Measurements from ENCODE around the gene CLCNKB. TPM values are rescaled to one million over a fixed set of nuclear protein-coding genes. Genes with fewer than 3 reads are reported as not detected.

The CLCNKB gene
- total and polyA plus RNA-seq, 2 of the 4 experiments (the other 2 are of a cell fraction) = 0.09 TPM; not detected in 1

GRCh38 chr1:16067127-16067768 is 23.7 kb downstream of the CLCNKB start:
- H4K5ac ChIP-seq (ENCODE audit: low read depth, low read length) = no peak overlapping the region
- H3K9me3 ChIP-seq (ENCODE audit: control insufficient read depth, insufficient read depth, low read length) = no peaks in the 10 kb centered on the region
- H2AK5ac ChIP-seq (ENCODE audit: low read depth, low read length) = no peak overlapping the region
- H2BK5ac ChIP-seq (ENCODE audit: low read depth, low read length, poor library complexity, severe bottlenecking) = no peak overlapping the region
- H2AK9ac ChIP-seq (replicated peaks; ENCODE audit: low read depth, low read length, poor library complexity) = peak overlapping the region; percentile 28
- H3K79me1 ChIP-seq (ENCODE audit: low read depth in 1 of 2, low read length in 2 of 2) = no peaks in the 10 kb centered on the region
- no peaks in the 10 kb centered on the region for H3K9me1 ChIP-seq (ENCODE audit: insufficient read depth, low read length)
- H3K27me3 ChIP-seq (ENCODE audit: control insufficient read depth, insufficient read depth, low read length) = peaks cover 35% of the 10 kb centered on the region
- no TSS peak for BruUV-seq (replicated peaks)
- no peak overlapping the region for H3K18ac ChIP-seq (ENCODE audit: low read depth, low read length)
- no peak overlapping the region for H4K8ac ChIP-seq (ENCODE audit: low read depth in 2 of 2, low read length in 2 of 2)
- ChIA-PET CTCF (interaction anchor here (1.1 kb wide), 1 partner anchor 16 kb away, joined by 3 read pairs; no protein-coding TSS in a partner anchor), POLR2A (ENCODE audit: unreplicated experiment) (no interaction called here)
- dilution Hi-C loops (cut with HindIII; ENCODE audit: low sequenced_read_pairs, unreplicated experiment) = no loop called here
- DNase-seq (peak; percentile 6), ATAC-seq (ENCODE audit: low read depth) (no peak)
- no peaks in the 10 kb centered on the region; the same call in 1 of the 2 replicates for H4K20me1 ChIP-seq (ENCODE audit: insufficient read depth, low read length)
- TF ChIP-seq CHD1 (IDR thresholded peaks at IDR 0.05; ENCODE audit: low read depth, low read length) = no peak
- TF ChIP-seq USF2 (IDR thresholded peaks at IDR 0.05; ENCODE audit: low read depth, low read length) = peak; percentile 20; the same call in 1 of the 2 replicates
- H2BK15ac ChIP-seq (ENCODE audit: low read depth, low read length) = no peak overlapping the region
- in situ Hi-C loops (cut with MboI; ENCODE audit: low sequenced_read_pairs) = no loop called here
- intact Hi-C loops (cut with micrococcal nuclease) = no loop called here
- peaks cover 4% of the 10 kb centered on the region; the same call in 1 of the 2 replicates for H3K4me1 ChIP-seq (ENCODE audit: control insufficient read depth, insufficient read depth, low read length)
- WGBS, 2 experiments (ENCODE audit: extremely low coverage in 2 of 2, insufficient read length in 1 of 2) = no CpG with 5 or more reads among the region's 6 CpGs
- H2BK20ac ChIP-seq (ENCODE audit: low read depth, low read length) = no peak overlapping the region
- no peak overlapping the region for H3K4me3 ChIP-seq (ENCODE audit: insufficient read depth, low read depth, low read length)
- H2AFZ ChIP-seq (replicated peaks; ENCODE audit: low read length, poor library complexity) = no peak overlapping the region
- H3K56ac ChIP-seq (ENCODE audit: extremely low read depth, insufficient read depth, low read length) = no peak overlapping the region
- no peaks in the 10 kb centered on the region for H3K36me3 ChIP-seq (ENCODE audit: control insufficient read depth, insufficient read depth, low read length)
- no peak overlapping the region for H2BK120ac ChIP-seq (ENCODE audit: low read depth, low read length)
- H3K23ac ChIP-seq (ENCODE audit: low read depth, low read length) = no peak overlapping the region
- H3K4me2 ChIP-seq (ENCODE audit: low read depth, low read length) = no peak overlapping the region
- no peak overlapping the region for H4K91ac ChIP-seq (ENCODE audit: insufficient read depth, low read depth, low read length)
- no peak overlapping the region for H3K9ac ChIP-seq (ENCODE audit: low read depth, low read length)
- H3K14ac ChIP-seq (replicated peaks; ENCODE audit: low read depth, low read length) = no peak overlapping the region
- H3K4ac ChIP-seq (ENCODE audit: low read depth, low read length) = no peak overlapping the region
- no peak overlapping the region for H3K27ac ChIP-seq (ENCODE audit: insufficient read depth, low read length)
